PFSK-1 (cell line): ENCODE measurements around the gene FAF2.

Experiments used
- POLR2AphosphoS5 ChIP-seq: IDR thresholded peaks from 2 replicates; pipeline ENCODE4 v1.6.1; 2012; ENCODE audit warnings: low read depth, mild to moderate bottlenecking, control low read depth, low read length, moderate library complexity
- SIN3A ChIP-seq: IDR thresholded peaks from 2 replicates; pipeline ENCODE4 v1.6.1; 2012; ENCODE audit warnings: mild to moderate bottlenecking, low read length, moderate library complexity, borderline replicate concordance; ENCODE audit not compliant: insufficient read depth
- TF ChIP-seq, protein P1 (sequence below), 2 experiments: IDR thresholded peaks; 2 replicates each; pipeline versions ENCODE4 v1.6.1 to v1.8.0; 2011 to 2012; ENCODE audit warnings: low read depth in 2 of 2, low read length in 2 of 2, control low read depth in 1 of 2, inconsistent platforms in 1 of 2, mild to moderate bottlenecking in 1 of 2, moderate library complexity in 1 of 2; ENCODE audit not compliant: insufficient read depth in 1 of 2

DNA sequence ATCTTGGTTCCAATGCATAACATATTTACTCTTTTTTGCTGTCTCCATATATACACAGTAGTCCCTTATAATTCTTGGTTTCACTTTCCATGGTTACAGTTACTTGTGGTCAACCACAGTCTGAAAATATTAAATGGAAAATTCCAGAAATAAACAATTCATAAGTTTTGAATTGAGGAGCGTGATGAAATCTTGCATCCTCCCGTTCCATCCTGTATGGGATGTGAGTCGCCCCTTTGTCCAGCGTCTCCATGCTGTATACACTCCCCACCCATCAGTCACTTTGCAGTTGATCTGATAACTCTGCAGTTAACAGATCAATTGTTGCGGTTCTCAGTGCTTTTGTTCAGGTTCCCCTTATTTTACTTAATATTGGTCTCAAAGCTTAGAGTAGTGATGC lies 11.5 kb upstream of the FAF2 start:
- TF ChIP-seq SIN3A: no peak
- no peak for TF ChIP-seq POLR2AphosphoS5
- TF ChIP-seq, protein P1, sequence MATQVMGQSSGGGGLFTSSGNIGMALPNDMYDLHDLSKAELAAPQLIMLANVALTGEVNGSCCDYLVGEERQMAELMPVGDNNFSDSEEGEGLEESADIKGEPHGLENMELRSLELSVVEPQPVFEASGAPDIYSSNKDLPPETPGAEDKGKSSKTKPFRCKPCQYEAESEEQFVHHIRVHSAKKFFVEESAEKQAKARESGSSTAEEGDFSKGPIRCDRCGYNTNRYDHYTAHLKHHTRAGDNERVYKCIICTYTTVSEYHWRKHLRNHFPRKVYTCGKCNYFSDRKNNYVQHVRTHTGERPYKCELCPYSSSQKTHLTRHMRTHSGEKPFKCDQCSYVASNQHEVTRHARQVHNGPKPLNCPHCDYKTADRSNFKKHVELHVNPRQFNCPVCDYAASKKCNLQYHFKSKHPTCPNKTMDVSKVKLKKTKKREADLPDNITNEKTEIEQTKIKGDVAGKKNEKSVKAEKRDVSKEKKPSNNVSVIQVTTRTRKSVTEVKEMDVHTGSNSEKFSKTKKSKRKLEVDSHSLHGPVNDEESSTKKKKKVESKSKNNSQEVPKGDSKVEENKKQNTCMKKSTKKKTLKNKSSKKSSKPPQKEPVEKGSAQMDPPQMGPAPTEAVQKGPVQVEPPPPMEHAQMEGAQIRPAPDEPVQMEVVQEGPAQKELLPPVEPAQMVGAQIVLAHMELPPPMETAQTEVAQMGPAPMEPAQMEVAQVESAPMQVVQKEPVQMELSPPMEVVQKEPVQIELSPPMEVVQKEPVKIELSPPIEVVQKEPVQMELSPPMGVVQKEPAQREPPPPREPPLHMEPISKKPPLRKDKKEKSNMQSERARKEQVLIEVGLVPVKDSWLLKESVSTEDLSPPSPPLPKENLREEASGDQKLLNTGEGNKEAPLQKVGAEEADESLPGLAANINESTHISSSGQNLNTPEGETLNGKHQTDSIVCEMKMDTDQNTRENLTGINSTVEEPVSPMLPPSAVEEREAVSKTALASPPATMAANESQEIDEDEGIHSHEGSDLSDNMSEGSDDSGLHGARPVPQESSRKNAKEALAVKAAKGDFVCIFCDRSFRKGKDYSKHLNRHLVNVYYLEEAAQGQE (IDR thresholded peaks at IDR 0.05; ENCODE audit: insufficient read depth in 1 of 2, low read depth in 2 of 2, low read length in 2 of 2): no peak
